Loucy (cell line): ENCODE results near the gene PLSCR4.

Experiments
- H2AFZ ChIP-seq: fragments of 200-600 bp; sonication (generic); 2 replicates; pipeline ENCODE4 v1.6.0; 2016; ENCODE audit warnings: antibody characterized with exemption, mild to moderate bottlenecking, low read length, moderate library complexity
- H3F3A ChIP-seq: fragments of 200-600 bp; 2 replicates; pipeline ENCODE4 v1.6.0; 2016; ENCODE audit warnings: antibody characterized with exemption, low read depth, mild to moderate bottlenecking
- H3K27me3 ChIP-seq: fragments of 200-600 bp; sonication (generic); 2 replicates; pipeline ENCODE4 v1.6.1; 2014; ENCODE audit warnings: low read length, mild to moderate bottlenecking; ENCODE audit not compliant: insufficient read depth, poor library complexity, severe bottlenecking
- H3K36me3 ChIP-seq: fragments of 200-600 bp; sonication (generic); 2 replicates; pipeline ENCODE4 v1.6.1; 2016; ENCODE audit warnings: low read length; ENCODE audit not compliant: insufficient read depth
- H3K4me1 ChIP-seq: fragments of 200-600 bp; sonication (generic); 2 replicates; pipeline ENCODE4 v1.5.1; 2014; ENCODE audit warnings: low read length, mild to moderate bottlenecking; ENCODE audit not compliant: insufficient read depth, poor library complexity, severe bottlenecking
- H3K4me2 ChIP-seq: fragments of 200-600 bp; sonication (generic); 2 replicates; pipeline ENCODE4 v1.6.0; 2014; ENCODE audit warnings: antibody characterized with exemption, low read length, low read depth, mild to moderate bottlenecking; ENCODE audit not compliant: poor library complexity, severe bottlenecking
- H3K4me3 ChIP-seq: fragments of 200-600 bp; sonication (generic); 2 replicates; pipeline ENCODE4 v1.5.1; 2014; ENCODE audit warnings: low read length, mild to moderate bottlenecking, mixed read lengths; ENCODE audit not compliant: poor library complexity, severe bottlenecking
- H3K79me2 ChIP-seq: fragments of 200-600 bp; sonication (generic); 2 replicates; pipeline ENCODE4 v1.6.1; 2014; ENCODE audit warnings: low read length; ENCODE audit not compliant: insufficient read depth
- H3K9ac ChIP-seq: fragments of 200-600 bp; sonication (generic); 2 replicates; pipeline ENCODE4 v1.6.0; 2014; ENCODE audit warnings: mild to moderate bottlenecking, low read depth, low read length, moderate library complexity; ENCODE audit not compliant: poor library complexity, severe bottlenecking
- H3K9me2 ChIP-seq: fragments of 200-600 bp; sonication (generic); replicated peaks from 2 replicates; pipeline ENCODE4 v1.6.1; 2016; ENCODE audit warnings: low read depth, low read length, mixed read lengths
- H3K9me3 ChIP-seq: fragments of 200-600 bp; sonication (generic); 2 replicates; pipeline ENCODE4 v1.6.1; 2014; ENCODE audit warnings: mild to moderate bottlenecking, antibody characterized with exemption, low read length, low read depth; ENCODE audit not compliant: insufficient read depth
- H4K20me1 ChIP-seq: fragments of 200-600 bp; sonication (generic); 2 replicates; pipeline ENCODE4 v1.6.0; 2014; ENCODE audit warnings: antibody characterized with exemption, low read length, mild to moderate bottlenecking; ENCODE audit not compliant: insufficient read depth, poor library complexity, severe bottlenecking
- CTCF ChIP-seq: fragments of 200-600 bp; sonication (generic); conservative IDR thresholded peaks from 2 replicates; pipeline ENCODE4 v1.5.1; 2014; ENCODE audit warnings: mild to moderate bottlenecking, antibody characterized with exemption, low read length
- EZH2phosphoT487 ChIP-seq: fragments of 200-600 bp; IDR thresholded peaks from 2 replicates; pipeline ENCODE4 v1.6.1; 2018; ENCODE audit warnings: antibody characterized with exemption, mild to moderate bottlenecking, moderate library complexity, borderline replicate concordance

The PLSCR4 gene

GRCh38 chr3:146196789-146197188 lies 54.1 kb downstream of the PLSCR4 start:
- no peak overlapping the region for H3K4me2 ChIP-seq
- no peak overlapping the region for H2AFZ ChIP-seq
- no peak overlapping the region for H3K4me3 ChIP-seq
- H3K4me1 ChIP-seq = no peaks in the 10 kb centered on the region
- H3K9me3 ChIP-seq = no peaks in the 10 kb centered on the region
- H3K9ac ChIP-seq = no peak overlapping the region
- H3K36me3 ChIP-seq = no peaks in the 10 kb centered on the region
- no peaks in the 10 kb centered on the region for H3K9me2 ChIP-seq
- no peaks in the 10 kb centered on the region for H3F3A ChIP-seq
- H3K27me3 ChIP-seq = no peaks in the 10 kb centered on the region
- TF ChIP-seq EZH2phosphoT487 = no peak
- no peak for TF ChIP-seq CTCF
- no peaks in the 10 kb centered on the region for H4K20me1 ChIP-seq
- no peaks in the 10 kb centered on the region for H3K79me2 ChIP-seq

- no peak overlapping the region for H3K4me2 ChIP-seq
- H4K20me1 ChIP-seq = no peaks in the 10 kb centered on the region
- H2AFZ ChIP-seq = no peak overlapping the region
- TF ChIP-seq CTCF (no peak), EZH2phosphoT487 (no peak)
- H3K4me3 ChIP-seq = no peak overlapping the region
- H3K9me3 ChIP-seq = no peaks in the 10 kb centered on the region
- H3K9me2 ChIP-seq = no peaks in the 10 kb centered on the region
- no peaks in the 10 kb centered on the region for H3K36me3 ChIP-seq
- no peaks in the 10 kb centered on the region for H3K27me3 ChIP-seq
- no peaks in the 10 kb centered on the region for H3K79me2 ChIP-seq
- no peaks in the 10 kb centered on the region for H3K4me1 ChIP-seq
- no peaks in the 10 kb centered on the region for H3F3A ChIP-seq
- no peak overlapping the region for H3K9ac ChIP-seq
These were observed 55.3 kb downstream of the PLSCR4 start for GRCh38 chr3:146195605-146196004.

GRCh38 chr3:146195030-146195429 lies 55.9 kb downstream of the PLSCR4 start:
- H2AFZ ChIP-seq = no peak overlapping the region
- no peak for TF ChIP-seq EZH2phosphoT487
- TF ChIP-seq CTCF = no peak
- no peaks in the 10 kb centered on the region for H3K36me3 ChIP-seq
- no peak overlapping the region for H3K4me2 ChIP-seq
- H3K9me3 ChIP-seq = no peaks in the 10 kb centered on the region
- H3F3A ChIP-seq = no peaks in the 10 kb centered on the region
- no peaks in the 10 kb centered on the region for H3K4me1 ChIP-seq
- H3K9me2 ChIP-seq = no peaks in the 10 kb centered on the region
- H3K27me3 ChIP-seq = no peaks in the 10 kb centered on the region
- no peak overlapping the region for H3K9ac ChIP-seq
- no peak overlapping the region for H3K4me3 ChIP-seq
- no peaks in the 10 kb centered on the region for H4K20me1 ChIP-seq
- H3K79me2 ChIP-seq = no peaks in the 10 kb centered on the region
